SJSA1 (cell line): Measurements from ENCODE around the gene DNAAF9. TPM values are rescaled to one million over a fixed set of nuclear protein-coding genes. Genes with fewer than 3 reads are reported as not detected.

Source experiments
- DNase-seq, 2 experiments: peaks; one replicate each; pipeline ENCODE4 v3.0.0-alpha.2; 2015 to 2020; ENCODE audit warnings: low spot score in 2 of 2, low read depth in 1 of 2
- H3K27ac ChIP-seq: fragments of 250-450 bp; sonication (Bioruptor Pico); 2 replicates; pipeline ENCODE4 v1.5.1; 2020; ENCODE audit warnings: mild to moderate bottlenecking, moderate library complexity
- H3K27me3 ChIP-seq: fragments of 250-450 bp; sonication (Bioruptor Pico); replicated peaks from 2 replicates; pipeline ENCODE4 v1.5.1; 2020; ENCODE audit warnings: mild to moderate bottlenecking, moderate library complexity
- H3K36me3 ChIP-seq: fragments of 250-450 bp; sonication (Bioruptor Pico); 2 replicates; pipeline ENCODE4 v1.5.1; 2020; ENCODE audit warnings: mild to moderate bottlenecking
- H3K4me1 ChIP-seq: fragments of 250-450 bp; sonication (Bioruptor Pico); replicated peaks from 2 replicates; pipeline ENCODE4 v1.6.1; 2021; ENCODE audit warnings: mild to moderate bottlenecking
- H3K4me3 ChIP-seq: fragments of 250-450 bp; sonication (Bioruptor Pico); 2 replicates; pipeline ENCODE4 v1.5.1; 2020; ENCODE audit warnings: mild to moderate bottlenecking
- H3K9me3 ChIP-seq: fragments of 250-450 bp; sonication (Bioruptor Pico); replicated peaks from 2 replicates; pipeline ENCODE4 v1.5.1; 2020; ENCODE audit warnings: mild to moderate bottlenecking
- total RNA-seq: library from RNA; depleted of rRNA; stranded (reverse); fragments of >200 nt; shearing (Covaris generic); gene quantifications from 2 replicates; pipeline ENCODE4 v1.2.3, GENCODE V29; 2014

The DNAAF9 gene
- total RNA-seq, 1 experiment from 2014 or later: 12.3 TPM

DNA sequence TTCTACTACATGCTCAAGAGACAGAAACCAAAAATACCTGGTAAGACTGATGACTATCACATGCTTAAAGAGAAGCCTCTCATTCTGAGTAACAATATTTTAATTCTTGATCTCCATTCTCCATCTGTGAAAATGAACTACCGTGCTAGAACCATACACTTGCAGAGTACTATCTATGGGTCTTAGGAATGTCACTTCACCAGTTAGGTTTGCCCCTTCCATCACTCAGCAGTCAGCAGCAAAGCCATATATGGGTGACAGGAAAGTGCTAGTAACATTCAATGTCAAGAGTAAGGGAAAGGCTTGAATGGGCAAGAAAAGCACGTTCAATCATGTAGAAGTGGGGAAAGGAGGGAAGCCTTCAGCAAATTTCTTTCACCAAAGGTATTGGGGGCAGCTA, 2.3 kb downstream of the DNAAF9 start:
- H3K4me1 ChIP-seq: peaks cover 31% of the 10 kb centered on the region
- no peak overlapping the region for H3K27ac ChIP-seq
- H3K27me3 ChIP-seq: no peaks in the 10 kb centered on the region
- no peak for DNase-seq
- no peak overlapping the region for H3K4me3 ChIP-seq
- H3K36me3 ChIP-seq: peaks cover 3% of the 10 kb centered on the region
- no peaks in the 10 kb centered on the region for H3K9me3 ChIP-seq

DNA sequence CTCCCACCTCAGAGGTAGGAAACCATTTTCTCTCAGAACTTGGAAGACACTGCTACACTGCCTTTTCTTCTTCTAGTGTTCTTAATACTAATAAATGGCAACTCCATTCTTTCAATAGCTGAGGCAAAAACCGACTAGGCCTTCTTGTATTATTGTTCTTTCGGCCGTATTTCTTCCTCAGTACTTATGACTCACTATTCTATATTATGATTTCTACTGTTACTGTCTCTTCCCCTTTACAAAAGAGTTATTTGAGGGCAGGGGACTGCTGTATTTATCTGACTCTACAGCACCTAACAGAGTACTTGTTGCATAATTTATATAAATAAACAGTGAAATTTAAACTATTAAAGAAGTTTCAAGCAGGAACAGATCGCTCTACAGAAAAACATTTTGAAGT, 3.1 kb downstream of the DNAAF9 start:
- peaks cover 38% of the 10 kb centered on the region for H3K4me1 ChIP-seq
- peak in 1 of 2 experiments; percentile 19 for DNase-seq
- no peaks in the 10 kb centered on the region for H3K27me3 ChIP-seq
- peaks cover 3% of the 10 kb centered on the region for H3K36me3 ChIP-seq
- H3K4me3 ChIP-seq: no peak overlapping the region
- H3K27ac ChIP-seq: no peak overlapping the region
- no peaks in the 10 kb centered on the region for H3K9me3 ChIP-seq

DNA sequence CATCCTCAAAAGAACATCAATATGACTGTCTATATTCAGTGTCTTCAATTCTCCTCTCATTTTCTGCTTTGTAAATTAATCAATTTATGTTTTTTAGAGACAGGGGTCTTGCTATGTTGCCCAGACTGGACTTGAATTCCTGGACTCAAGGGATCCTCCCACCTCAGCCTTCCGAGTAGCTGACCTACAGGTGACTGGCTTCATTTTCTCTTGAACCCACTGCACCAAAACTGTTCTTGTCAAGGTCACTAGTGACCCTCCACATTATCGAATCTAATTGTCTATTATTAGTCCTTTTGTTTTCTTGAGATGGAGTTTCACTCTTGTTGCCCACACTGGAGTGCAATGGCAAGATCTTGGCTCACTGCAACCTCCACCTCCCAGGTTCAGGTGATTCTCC, 3.7 kb downstream of the DNAAF9 start:
- no peak overlapping the region for H3K27ac ChIP-seq
- no peak for DNase-seq
- peaks cover 39% of the 10 kb centered on the region for H3K4me1 ChIP-seq

DNA sequence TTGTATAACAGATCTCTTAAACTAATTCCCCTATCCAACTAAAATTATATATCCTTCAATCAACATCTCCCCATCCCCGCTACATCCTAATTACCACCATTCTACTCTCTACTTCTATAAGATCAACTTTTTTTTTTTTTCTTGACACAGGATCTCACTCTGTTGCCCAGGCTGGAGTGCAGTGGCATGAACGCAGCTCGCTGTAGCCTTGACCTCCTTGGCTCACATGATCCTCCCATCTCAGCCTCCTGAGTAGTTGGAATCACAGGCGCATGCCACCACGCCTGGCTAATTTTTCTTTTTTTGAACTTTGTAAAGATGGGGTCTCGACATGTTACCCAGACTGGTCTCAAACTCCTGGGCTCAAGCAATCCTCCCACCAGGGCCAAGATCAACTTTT, 5.0 kb downstream of the DNAAF9 start:
- H3K27ac ChIP-seq: no peak overlapping the region
- peaks cover 3% of the 10 kb centered on the region for H3K36me3 ChIP-seq
- H3K4me3 ChIP-seq: no peak overlapping the region
- H3K27me3 ChIP-seq: no peaks in the 10 kb centered on the region
- no peak for DNase-seq
- H3K9me3 ChIP-seq: no peaks in the 10 kb centered on the region
- peaks cover 49% of the 10 kb centered on the region for H3K4me1 ChIP-seq

More for the DNA sequence above, 3.7 kb downstream of the DNAAF9 start:
- no peak overlapping the region for H3K4me3 ChIP-seq
- H3K36me3 ChIP-seq: peaks cover 3% of the 10 kb centered on the region
- no peaks in the 10 kb centered on the region for H3K27me3 ChIP-seq
- no peaks in the 10 kb centered on the region for H3K9me3 ChIP-seq

DNA sequence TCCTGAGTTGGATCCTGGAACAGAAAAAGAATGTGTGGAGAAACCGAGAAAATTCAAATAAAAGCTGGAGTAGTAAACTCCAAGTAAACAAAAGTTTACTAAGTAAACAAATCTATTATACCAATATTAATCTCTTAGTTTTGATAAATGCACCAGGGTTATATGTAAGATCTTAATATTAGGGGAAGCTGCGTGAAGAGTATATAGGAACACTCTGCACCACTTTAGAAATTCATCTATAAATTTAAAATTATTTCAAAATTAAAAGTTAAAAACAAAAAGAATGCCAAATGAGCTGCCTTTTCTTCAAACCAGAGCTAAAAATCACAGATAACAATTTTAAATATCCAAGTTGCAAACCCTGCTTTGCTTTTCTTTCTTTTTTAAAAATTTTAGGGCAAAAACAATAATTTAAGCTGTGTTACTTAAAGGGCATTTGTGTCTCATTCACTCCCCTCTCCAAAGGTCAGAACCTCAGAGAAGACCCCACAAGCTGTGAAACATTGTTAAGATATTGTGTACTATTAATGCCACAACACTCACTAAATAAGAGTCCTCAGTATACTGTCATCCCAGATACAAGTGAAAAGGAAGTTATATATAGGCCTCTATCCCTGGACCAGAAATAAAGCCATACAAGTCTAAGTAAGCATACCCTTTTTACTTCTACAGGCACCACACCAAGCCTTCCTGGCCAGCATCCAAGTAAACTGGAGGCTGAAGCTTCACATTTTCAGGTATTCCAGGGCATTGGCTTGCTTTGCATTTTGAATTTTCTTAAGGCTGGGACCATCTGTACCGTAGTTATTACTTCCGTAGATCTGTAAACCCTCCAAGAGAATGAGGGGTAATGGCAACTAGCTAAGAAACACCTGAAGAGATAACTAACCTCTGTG, 7.0 kb downstream of the DNAAF9 start:
- no peaks in the 10 kb centered on the region for H3K36me3 ChIP-seq
- H3K4me3 ChIP-seq: no peak overlapping the region
- peaks cover 40% of the 10 kb centered on the region for H3K4me1 ChIP-seq
- DNase-seq: no peak
- H3K9me3 ChIP-seq: no peaks in the 10 kb centered on the region
- no peaks in the 10 kb centered on the region for H3K27me3 ChIP-seq
- H3K27ac ChIP-seq: no peak overlapping the region

DNA sequence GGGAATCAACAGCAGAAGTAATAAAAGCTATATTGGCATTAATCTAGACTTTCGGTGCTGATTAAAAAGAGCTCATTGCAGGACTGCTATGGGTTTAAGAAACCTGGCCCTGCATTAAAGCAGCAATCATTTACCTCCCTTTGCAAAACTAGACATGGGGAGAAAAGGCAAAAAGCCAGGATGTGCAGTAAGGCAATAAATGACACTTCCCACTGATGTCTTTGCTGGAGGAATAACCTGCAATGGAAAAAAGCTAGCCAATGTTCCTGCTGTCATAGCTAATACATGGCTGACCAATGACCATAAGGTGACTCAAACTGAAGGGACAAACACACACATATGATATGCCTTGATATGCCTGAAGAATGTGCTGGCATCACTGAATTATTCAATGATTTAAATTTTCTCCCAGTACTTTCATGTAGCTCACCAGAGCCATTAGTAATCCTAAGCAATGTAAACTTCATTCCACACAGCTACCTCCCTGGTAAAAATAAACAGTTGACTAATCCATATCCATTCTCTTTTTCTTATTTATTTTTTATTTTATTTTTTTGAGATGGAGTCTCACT, 8.7 kb downstream of the DNAAF9 start:
- H3K4me3 ChIP-seq: no peak overlapping the region
- no peaks in the 10 kb centered on the region for H3K27me3 ChIP-seq
- peaks cover 25% of the 10 kb centered on the region for H3K4me1 ChIP-seq
- peak overlapping the region; percentile 30; the same call in 1 of the 2 replicates for H3K27ac ChIP-seq
- H3K36me3 ChIP-seq: no peaks in the 10 kb centered on the region
- no peaks in the 10 kb centered on the region for H3K9me3 ChIP-seq
- DNase-seq: peak in 1 of 2 experiments; percentile 75

DNA sequence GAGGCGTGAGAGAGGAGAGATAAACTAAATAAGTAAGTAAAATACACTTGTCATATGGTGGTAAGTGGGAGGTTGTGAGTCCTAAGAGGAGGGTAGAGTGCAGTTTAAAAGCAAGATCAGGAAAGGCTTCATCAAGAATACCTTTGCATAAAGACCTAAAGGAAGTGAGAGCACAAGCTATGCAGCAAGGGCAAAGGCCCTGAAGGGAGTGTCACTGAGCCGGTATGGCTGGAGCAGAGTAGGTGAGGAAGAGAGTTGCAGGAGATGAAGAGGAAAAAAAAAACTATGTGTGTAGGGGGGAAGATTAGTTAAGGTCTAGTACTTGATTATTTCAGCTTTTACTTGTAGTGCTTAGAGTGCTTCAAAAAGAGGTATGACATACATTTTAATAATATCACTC, 11.0 kb downstream of the DNAAF9 start:
- no peak for DNase-seq
- H3K9me3 ChIP-seq: no peaks in the 10 kb centered on the region
- no peak overlapping the region for H3K27ac ChIP-seq
- peaks cover 25% of the 10 kb centered on the region for H3K4me1 ChIP-seq
- no peaks in the 10 kb centered on the region for H3K36me3 ChIP-seq
- H3K27me3 ChIP-seq: no peaks in the 10 kb centered on the region
- H3K4me3 ChIP-seq: no peak overlapping the region

DNA sequence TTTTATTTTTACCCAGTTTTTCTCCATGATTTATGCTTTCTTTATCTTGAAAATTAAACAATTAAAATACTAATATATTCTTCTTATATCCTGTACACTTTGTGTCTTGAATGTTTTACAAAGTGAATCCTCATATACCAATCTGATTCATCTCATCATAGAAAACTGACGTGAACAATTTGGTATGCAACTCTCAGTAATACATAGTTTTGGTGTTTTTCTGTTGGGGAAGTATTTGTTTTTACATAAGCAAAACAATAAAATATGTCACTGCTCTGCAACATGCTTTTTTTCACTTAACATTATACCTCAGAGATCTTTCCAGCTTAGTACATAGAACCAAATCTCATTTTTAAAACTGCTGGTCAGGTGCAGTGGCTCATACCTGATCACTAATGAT, 14.7 kb downstream of the DNAAF9 start:
- Histone ChIP-seq H3K9me3 (no peaks in the 10 kb centered on the region), H3K4me1 (no peaks in the 10 kb centered on the region), H3K36me3 (0 out of 2 replicates have a peak, but pooled peaks cover 7% of the 10 kb centered on the region), H3K4me3 (no peak overlapping the region), H3K27me3 (no peaks in the 10 kb centered on the region), H3K27ac (no peak overlapping the region)
- no peak for DNase-seq

DNA sequence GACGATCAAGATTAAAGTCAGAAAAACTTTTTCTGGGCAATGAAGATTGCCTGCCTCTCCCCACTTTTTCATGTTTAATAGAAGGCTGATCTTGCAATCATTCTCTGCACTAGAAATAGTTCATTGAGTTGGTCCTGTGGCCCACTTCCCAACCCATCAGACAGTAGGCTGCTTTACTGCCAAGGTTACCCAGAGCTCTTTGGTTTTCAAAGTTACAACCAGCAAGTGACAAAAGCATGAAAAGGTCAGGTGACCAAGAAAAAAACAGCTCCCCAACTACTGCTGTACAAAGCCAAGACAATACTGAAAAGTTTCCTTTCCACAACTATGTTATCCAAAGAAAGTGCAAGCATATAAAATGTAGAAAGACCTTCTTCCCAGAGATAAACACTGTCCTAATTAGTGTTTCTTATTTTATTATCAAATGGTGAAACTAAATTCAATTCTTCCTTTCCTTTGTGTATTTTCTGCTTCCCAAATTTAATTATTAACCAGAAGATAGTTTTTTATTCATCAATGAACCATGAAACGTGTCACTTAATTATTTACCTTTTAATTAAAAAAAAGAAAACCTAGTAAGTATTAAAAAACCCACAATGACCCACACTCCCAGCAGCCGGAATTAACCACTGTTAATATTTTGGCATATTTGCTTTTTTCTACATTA, 16.6 kb downstream of the DNAAF9 start:
- Histone ChIP-seq H3K36me3 (0 out of 2 replicates have a peak, but pooled peaks cover 7% of the 10 kb centered on the region), H3K27ac (no peak overlapping the region), H3K9me3 (no peaks in the 10 kb centered on the region)

DNA sequence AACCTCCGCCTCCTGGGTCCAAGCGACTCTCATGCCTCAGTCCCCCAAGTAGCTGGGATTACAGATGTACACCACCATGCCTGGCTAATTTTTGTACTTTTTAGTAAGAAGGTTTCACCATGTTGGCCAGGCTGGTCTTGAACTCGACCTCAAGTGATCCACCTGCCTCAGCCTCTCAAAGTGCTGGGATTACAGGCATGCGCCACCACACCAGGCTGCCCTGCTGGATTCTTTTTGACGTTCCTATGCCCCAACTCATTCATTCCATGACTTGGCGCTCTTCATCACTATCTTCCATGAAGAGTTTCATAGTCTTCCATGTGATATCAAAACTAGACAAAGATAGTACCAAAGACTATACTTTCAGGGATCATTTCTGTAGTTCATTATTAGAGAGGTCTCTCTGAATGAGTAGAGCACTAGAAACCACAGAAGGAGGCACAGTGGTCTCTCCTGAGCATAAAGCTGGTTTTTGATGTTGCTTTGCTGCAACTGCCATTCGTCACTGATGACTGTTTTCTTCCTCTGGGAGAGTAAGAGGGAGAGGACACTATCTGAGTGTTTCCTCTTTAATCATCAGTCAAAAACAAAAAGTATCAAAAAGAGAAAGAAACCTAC, 23.5 kb downstream of the DNAAF9 start:
- Histone ChIP-seq H3K27ac (no peak overlapping the region), H3K4me3 (no peak overlapping the region), H3K27me3 (no peaks in the 10 kb centered on the region), H3K9me3 (no peaks in the 10 kb centered on the region), H3K36me3 (peaks cover 24% of the 10 kb centered on the region), H3K4me1 (no peaks in the 10 kb centered on the region)
- no peak for DNase-seq

More for the DNA sequence above, 16.6 kb downstream of the DNAAF9 start:
- no peak for DNase-seq
- H3K27me3 ChIP-seq: no peaks in the 10 kb centered on the region
- no peak overlapping the region for H3K4me3 ChIP-seq
- H3K4me1 ChIP-seq: no peaks in the 10 kb centered on the region

DNA sequence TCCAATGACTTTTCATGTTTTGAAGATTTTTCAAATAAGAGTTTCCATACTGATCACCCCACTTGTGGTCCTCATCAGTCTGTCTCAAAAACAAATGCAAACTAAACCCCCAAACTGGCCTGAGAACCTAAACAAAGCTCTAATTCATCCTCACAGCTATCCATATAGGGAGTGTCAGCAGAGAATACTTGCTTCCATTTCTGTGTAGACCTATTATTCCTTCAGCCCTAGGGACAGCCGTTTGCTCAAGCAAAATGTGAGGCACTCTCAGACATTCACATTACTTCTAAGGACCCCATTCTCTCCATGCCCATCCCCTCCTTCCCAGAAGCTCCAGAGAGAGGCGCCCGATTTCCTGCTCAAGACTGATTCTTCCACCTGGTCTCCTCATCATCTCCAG, 24.6 kb downstream of the DNAAF9 start:
- no peaks in the 10 kb centered on the region for H3K4me1 ChIP-seq
- DNase-seq: no peak

DNA sequence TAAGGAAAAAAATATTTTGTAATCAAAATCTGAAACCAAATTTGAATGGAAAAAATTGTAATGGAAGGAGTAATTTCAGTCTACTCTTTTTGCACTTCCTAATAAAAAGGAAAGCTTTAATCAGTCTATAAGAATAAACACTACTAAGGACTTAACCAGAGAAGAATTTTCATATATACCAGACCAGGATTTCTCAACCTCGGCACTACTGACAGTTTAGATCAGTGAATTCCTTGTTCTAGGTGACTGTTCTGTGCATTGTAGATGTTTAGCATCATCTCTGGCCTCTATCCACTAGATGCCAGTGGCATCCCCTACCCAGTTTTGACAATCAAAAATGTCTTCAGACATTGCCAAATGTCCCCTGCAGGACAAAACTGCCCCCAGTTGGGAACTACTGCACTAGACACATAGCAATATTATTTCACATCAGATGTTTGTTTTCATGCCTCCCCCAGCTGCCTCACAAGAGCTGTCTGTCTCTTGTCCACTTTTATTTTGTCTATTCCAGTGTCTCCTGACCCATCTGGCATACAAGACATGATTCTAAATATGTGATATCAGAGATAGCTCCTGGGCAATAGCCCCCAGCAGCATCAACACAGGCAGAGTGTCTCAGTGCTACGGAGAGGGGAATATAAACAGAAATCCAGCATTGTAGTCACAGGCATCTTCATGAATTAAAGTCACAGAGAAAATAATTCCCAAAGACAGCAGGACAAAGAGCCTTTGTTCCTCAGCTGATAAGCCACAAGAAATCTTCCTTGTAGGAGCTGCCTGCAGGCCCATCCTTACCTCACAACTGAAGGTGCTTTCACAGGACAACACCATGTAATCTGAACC, 27.0 kb downstream of the DNAAF9 start:
- Histone ChIP-seq H3K9me3 (no peaks in the 10 kb centered on the region), H3K27ac (no peak overlapping the region), H3K36me3 (peaks cover 37% of the 10 kb centered on the region), H3K27me3 (no peaks in the 10 kb centered on the region), H3K4me3 (no peak overlapping the region), H3K4me1 (no peaks in the 10 kb centered on the region)
- no peak for DNase-seq

More for the DNA sequence above, 24.6 kb downstream of the DNAAF9 start:
- no peaks in the 10 kb centered on the region for H3K27me3 ChIP-seq
- no peak overlapping the region for H3K27ac ChIP-seq
- no peak overlapping the region for H3K4me3 ChIP-seq
- H3K36me3 ChIP-seq: peaks cover 28% of the 10 kb centered on the region
- H3K9me3 ChIP-seq: no peaks in the 10 kb centered on the region

DNA sequence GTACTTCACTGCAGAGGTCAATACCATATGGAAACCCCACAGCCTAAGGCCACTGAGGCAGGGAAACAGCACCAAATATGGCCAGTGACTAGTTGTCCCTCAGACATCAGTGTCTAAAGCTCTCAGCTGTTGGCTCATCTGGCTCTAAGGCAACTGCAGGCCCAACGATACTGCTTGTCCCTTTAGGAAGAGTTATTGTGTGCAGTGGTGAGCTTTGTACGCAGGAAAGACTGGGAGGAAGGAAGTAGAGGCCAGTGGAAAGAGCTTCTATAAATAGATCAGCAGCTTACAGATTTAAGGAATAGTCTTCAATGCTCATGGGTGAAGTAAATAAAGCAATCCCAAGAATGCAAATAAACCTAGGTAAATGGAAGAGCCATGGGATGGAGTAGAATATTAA, 29.3 kb downstream of the DNAAF9 start:
- no peak overlapping the region for H3K4me3 ChIP-seq
- H3K4me1 ChIP-seq: no peaks in the 10 kb centered on the region
- no peaks in the 10 kb centered on the region for H3K9me3 ChIP-seq
- no peak overlapping the region for H3K27ac ChIP-seq
- H3K36me3 ChIP-seq: peaks cover 60% of the 10 kb centered on the region
- DNase-seq: no peak
- no peaks in the 10 kb centered on the region for H3K27me3 ChIP-seq
